GM20000 (cell line): Measurements from ENCODE around the gene NTF3.

Experiments
- DNase-seq: peaks from one replicate; pipeline ENCODE4 v3.0.0; 2012; ENCODE audit warnings: low spot score
- TF ChIP-seq, protein P1 (sequence below): IDR thresholded peaks from 2 replicates; pipeline ENCODE4 v1.5.1; 2012; ENCODE audit warnings: mild to moderate bottlenecking, control low read depth; ENCODE audit errors: extremely low read depth, missing control alignments

The NTF3 gene

DNA sequence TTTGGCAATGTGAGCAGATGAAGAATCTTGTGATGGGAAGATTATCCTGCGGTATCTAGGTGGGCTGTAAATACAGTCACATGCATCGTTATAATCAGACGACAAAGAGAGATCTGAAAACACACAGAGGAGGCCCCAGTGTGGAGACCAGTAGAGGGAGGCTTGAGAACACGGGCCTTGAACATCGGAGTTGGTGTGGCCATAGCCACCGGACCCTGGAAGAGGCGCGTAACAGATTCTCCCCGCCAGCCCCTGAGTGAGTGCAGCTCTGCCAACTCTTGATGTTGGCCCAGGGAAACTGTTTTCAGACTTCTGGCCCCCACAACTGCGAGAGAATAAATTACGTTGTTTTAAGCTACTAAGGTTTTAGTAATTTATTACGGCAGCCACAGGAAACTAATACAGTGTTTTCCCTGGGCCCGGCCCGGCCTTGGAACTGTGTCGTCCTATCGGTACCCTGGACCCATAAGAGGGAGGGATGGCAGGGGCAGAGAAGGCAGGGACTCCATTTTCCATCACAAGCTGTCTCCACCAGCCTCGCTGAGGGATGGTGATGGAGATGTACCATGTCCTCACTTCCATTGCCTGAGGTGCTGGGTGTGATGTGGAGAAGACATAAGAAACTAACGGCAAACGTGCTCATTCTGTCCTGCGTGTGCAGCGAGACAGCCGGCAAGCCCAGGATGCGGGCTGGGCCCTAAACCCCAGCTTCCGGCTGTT lies 91.6 kb downstream of the NTF3 start:
- TF ChIP-seq, protein P1, sequence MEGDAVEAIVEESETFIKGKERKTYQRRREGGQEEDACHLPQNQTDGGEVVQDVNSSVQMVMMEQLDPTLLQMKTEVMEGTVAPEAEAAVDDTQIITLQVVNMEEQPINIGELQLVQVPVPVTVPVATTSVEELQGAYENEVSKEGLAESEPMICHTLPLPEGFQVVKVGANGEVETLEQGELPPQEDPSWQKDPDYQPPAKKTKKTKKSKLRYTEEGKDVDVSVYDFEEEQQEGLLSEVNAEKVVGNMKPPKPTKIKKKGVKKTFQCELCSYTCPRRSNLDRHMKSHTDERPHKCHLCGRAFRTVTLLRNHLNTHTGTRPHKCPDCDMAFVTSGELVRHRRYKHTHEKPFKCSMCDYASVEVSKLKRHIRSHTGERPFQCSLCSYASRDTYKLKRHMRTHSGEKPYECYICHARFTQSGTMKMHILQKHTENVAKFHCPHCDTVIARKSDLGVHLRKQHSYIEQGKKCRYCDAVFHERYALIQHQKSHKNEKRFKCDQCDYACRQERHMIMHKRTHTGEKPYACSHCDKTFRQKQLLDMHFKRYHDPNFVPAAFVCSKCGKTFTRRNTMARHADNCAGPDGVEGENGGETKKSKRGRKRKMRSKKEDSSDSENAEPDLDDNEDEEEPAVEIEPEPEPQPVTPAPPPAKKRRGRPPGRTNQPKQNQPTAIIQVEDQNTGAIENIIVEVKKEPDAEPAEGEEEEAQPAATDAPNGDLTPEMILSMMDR, result no peak
- DNase-seq, result no peak

GRCh38 chr12:5524116-5524768 lies 92.3 kb downstream of the NTF3 start:
- TF ChIP-seq, protein P1, result no peak
- no peak for DNase-seq

DNA sequence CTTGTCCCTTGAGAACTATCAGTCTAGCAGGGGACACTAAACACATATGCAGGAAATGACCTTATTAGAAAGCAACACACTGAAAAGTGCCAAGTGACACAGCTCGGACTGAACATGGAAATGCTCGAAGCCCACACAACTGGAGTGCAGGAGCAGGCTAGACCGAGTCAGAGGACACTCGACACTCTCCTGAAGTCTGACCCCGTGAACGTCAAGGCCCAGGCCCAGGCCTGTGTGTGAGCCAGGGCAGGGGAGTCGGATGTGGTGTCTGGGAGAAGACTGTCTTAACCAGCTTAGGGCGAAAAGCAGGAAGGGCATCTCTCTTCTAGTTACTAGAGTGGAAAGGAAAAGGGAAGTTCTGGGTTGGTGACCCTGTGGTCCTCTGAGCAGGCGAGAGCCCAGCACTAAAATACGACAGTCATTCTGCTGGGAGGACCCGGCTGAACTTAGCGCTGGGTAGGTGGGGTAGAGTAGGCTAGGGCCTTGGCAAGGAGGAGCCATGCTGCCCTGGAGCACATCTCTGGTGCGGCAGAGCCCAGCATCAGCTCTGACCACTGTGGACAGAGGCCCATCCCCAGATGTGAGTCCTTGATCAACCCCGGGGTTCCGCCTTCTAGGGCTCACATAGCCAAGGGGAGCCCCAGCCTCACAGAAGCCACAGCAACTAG lies 93.0 kb downstream of the NTF3 start:
- no peak for DNase-seq
- TF ChIP-seq, protein P1, result no peak

- TF ChIP-seq, protein P1, result no peak
- DNase-seq, result no peak
Observed at GRCh38 chr12:5525783-5526367, 94.0 kb downstream of the NTF3 start.

- TF ChIP-seq, protein P1, result no peak
- DNase-seq, result no peak
Observed at GRCh38 chr12:5533368-5533767, 101.5 kb downstream of the NTF3 start.

- TF ChIP-seq, protein P1, result no peak
Observed at GRCh38 chr12:5534426-5535199, 102.7 kb downstream of the NTF3 start.

More at GRCh38 chr12:5534426-5535199, 102.7 kb downstream of the NTF3 start:
- no peak for DNase-seq
